GM23338 (cell line): Measurements from ENCODE around the gene KRTAP16-1. TPM values are rescaled to one million over a fixed set of nuclear protein-coding genes. Genes with fewer than 3 reads are reported as not detected.

Experiments
- ATAC-seq: fragments of 200-7000 bp; cut with Tn5 transposase; 3 replicates; pipeline ENCODE4 v1.9.1; 2020
- DNase-seq: peaks from one replicate; pipeline ENCODE4 v3.0.0-alpha.2; 2015; ENCODE audit warnings: low spot score
- H2AFZ ChIP-seq: fragments of 200-600 bp; sonication (generic); 2 replicates; pipeline ENCODE4 v1.8.0; 2016; ENCODE audit warnings: antibody characterized with exemption, mild to moderate bottlenecking, moderate library complexity
- H3F3A ChIP-seq: fragments of 200-600 bp; sonication (generic); replicated peaks from 2 replicates; pipeline ENCODE4 v1.8.0; 2017; ENCODE audit warnings: antibody characterized with exemption, mixed run types, low read depth
- H3K27ac ChIP-seq: fragments of 200-600 bp; sonication (generic); 2 replicates; pipeline ENCODE4 v1.6.1; 2016; ENCODE audit warnings: low read depth
- H3K27me3 ChIP-seq: fragments of 200-600 bp; sonication (generic); 2 replicates; pipeline ENCODE4 v1.8.0; 2016; ENCODE audit warnings: mild to moderate bottlenecking, mixed run types, moderate library complexity; ENCODE audit not compliant: insufficient read depth
- H3K36me3 ChIP-seq: fragments of 200-600 bp; sonication (generic); 2 replicates; pipeline ENCODE4 v1.8.0; 2016; ENCODE audit warnings: mild to moderate bottlenecking; ENCODE audit not compliant: insufficient read depth
- H3K4me1 ChIP-seq: fragments of 200-600 bp; sonication (generic); 2 replicates; pipeline ENCODE4 v1.8.0; 2016; ENCODE audit warnings: mild to moderate bottlenecking, moderate library complexity; ENCODE audit not compliant: insufficient read depth
- H3K4me2 ChIP-seq: fragments of 200-600 bp; sonication (generic); 2 replicates; pipeline ENCODE4 v1.7.1; 2017; ENCODE audit warnings: mixed run types
- H3K4me3 ChIP-seq: fragments of 200-600 bp; sonication (generic); 2 replicates; pipeline ENCODE4 v1.6.1; 2016; ENCODE audit warnings: mixed run types
- H3K79me2 ChIP-seq: fragments of 200-600 bp; sonication (generic); replicated peaks from 2 replicates; pipeline ENCODE4 v1.8.0; 2017; ENCODE audit warnings: mild to moderate bottlenecking; ENCODE audit not compliant: insufficient read depth
- H3K9me2 ChIP-seq: fragments of 200-600 bp; sonication (generic); 2 replicates; pipeline ENCODE4 v1.8.0; 2017; ENCODE audit not compliant: insufficient read depth
- H4K20me1 ChIP-seq: fragments of 200-600 bp; sonication (generic); replicated peaks from 2 replicates; pipeline ENCODE4 v1.8.0; 2017; ENCODE audit warnings: mild to moderate bottlenecking; ENCODE audit not compliant: insufficient read depth
- H3K27ac Mint-ChIP-seq: 2 replicates; pipeline ENCODE4 v1.8.0; 2020; ENCODE audit warnings: inconsistent platforms, mild to moderate bottlenecking, moderate library complexity, mixed read lengths
- H3K27me3 Mint-ChIP-seq: 3 replicates; pipeline ENCODE4 v1.8.0; 2022; ENCODE audit warnings: low read depth, mild to moderate bottlenecking, moderate library complexity, mixed read lengths, inconsistent platforms; ENCODE audit not compliant: insufficient read depth, poor library complexity
- H3K36me3 Mint-ChIP-seq: 3 replicates; pipeline ENCODE4 v1.8.0; 2021; ENCODE audit warnings: low read depth, mild to moderate bottlenecking, inconsistent platforms, moderate library complexity, mixed read lengths
- H3K4me1 Mint-ChIP-seq: 3 replicates; pipeline ENCODE4 v1.8.0; 2020; ENCODE audit warnings: mild to moderate bottlenecking, inconsistent platforms, mixed read lengths
- H3K4me3 Mint-ChIP-seq: 3 replicates; pipeline ENCODE4 v1.8.0; 2021; ENCODE audit warnings: moderate library complexity, mild to moderate bottlenecking, inconsistent platforms, mixed read lengths
- H3K9me3 Mint-ChIP-seq: 3 replicates; pipeline ENCODE4 v1.8.0; 2020; ENCODE audit warnings: moderate library complexity, mild to moderate bottlenecking, inconsistent platforms, mixed read lengths
- CREB1 ChIP-seq: fragments of 250-450 bp; sonication (Bioruptor Pico); IDR thresholded peaks from 2 replicates; pipeline ENCODE4 v1.5.0; 2020; ENCODE audit warnings: low read depth, mild to moderate bottlenecking, moderate library complexity
- EZH2 ChIP-seq: fragments of 200-600 bp; sonication (generic); IDR thresholded peaks from one replicate; pipeline ENCODE4 v1.8.0; 2017; ENCODE audit warnings: antibody characterized with exemption, mild to moderate bottlenecking, low read depth; ENCODE audit not compliant: unreplicated experiment
- EZH2phosphoT487 ChIP-seq: fragments of 200-600 bp; sonication (generic); IDR thresholded peaks from one replicate; pipeline ENCODE4 v1.8.1; 2018; ENCODE audit warnings: antibody characterized with exemption; ENCODE audit not compliant: unreplicated experiment
- NANOG ChIP-seq: IDR thresholded peaks from 2 replicates; pipeline ENCODE4 v1.6.1; 2016; ENCODE audit warnings: antibody characterized with exemption, borderline replicate concordance
- polyA plus RNA-seq: library from polyadenylated mRNA; unstranded; fragments of >200 nt; fragmentation: Nextera tagmentation; extraction: Ambion mirVana; gene quantifications from 2 replicates; pipeline ENCODE4 v1.2.1, GENCODE V29; 2016
- total RNA-seq: library from RNA; depleted of rRNA; stranded (reverse); fragments of >200 nt; shearing (Covaris generic); gene quantifications from 2 replicates; pipeline ENCODE4 v1.2.3, GENCODE V29; 2014
- TF ChIP-seq, protein P1 (sequence below): IDR thresholded peaks from one replicate; pipeline ENCODE4 v1.6.1; 2018; ENCODE audit warnings: antibody characterized with exemption; ENCODE audit not compliant: unreplicated experiment
- TF ChIP-seq, protein P2 (sequence below): fragments of 250-450 bp; sonication (Bioruptor Pico); IDR thresholded peaks from 2 replicates; pipeline ENCODE4 v1.5.0; 2020; ENCODE audit warnings: mild to moderate bottlenecking, moderate library complexity
- TF ChIP-seq, protein P3 (sequence below), 2 experiments: fragments of 200-600 bp in 1 of 2; sonication (generic) in 1 of 2; conservative IDR thresholded peaks; 2 replicates each; pipeline versions ENCODE4 v1.5.1 to v1.6.1; 2016 to 2017; ENCODE audit warnings: antibody characterized with exemption in 2 of 2, low read depth in 2 of 2, mild to moderate bottlenecking in 2 of 2, moderate library complexity in 1 of 2
- TF ChIP-seq, protein P4 (sequence below): IDR thresholded peaks from 2 replicates; pipeline ENCODE4 v1.6.1; 2016; ENCODE audit warnings: antibody characterized with exemption

The KRTAP16-1 gene
- total and polyA plus RNA-seq, 2 experiments from 2014 or later, result not detected

DNA sequence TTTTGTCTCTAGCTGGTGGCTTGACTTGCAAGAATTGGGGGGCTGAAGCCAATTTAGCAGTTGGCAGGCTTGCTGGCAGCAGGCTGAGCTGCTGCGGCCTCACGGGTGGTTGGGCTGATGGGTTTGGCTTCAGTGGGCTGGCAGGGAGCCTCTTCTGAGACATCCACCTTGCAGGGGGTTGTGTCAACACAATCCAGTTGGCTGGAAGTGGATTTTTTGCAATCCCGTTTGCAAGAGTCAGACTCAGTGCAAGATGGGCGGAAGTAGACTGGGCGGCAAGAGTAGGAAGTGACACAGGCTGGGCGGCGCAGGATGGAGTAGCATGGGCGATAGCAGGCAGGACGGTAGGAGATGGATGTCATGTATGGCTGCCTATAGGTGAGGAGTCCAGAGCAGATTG is 1.5 kb downstream of the KRTAP16-1 start (continued):
- TF ChIP-seq EZH2, result no peak
- TF ChIP-seq, protein P1, sequence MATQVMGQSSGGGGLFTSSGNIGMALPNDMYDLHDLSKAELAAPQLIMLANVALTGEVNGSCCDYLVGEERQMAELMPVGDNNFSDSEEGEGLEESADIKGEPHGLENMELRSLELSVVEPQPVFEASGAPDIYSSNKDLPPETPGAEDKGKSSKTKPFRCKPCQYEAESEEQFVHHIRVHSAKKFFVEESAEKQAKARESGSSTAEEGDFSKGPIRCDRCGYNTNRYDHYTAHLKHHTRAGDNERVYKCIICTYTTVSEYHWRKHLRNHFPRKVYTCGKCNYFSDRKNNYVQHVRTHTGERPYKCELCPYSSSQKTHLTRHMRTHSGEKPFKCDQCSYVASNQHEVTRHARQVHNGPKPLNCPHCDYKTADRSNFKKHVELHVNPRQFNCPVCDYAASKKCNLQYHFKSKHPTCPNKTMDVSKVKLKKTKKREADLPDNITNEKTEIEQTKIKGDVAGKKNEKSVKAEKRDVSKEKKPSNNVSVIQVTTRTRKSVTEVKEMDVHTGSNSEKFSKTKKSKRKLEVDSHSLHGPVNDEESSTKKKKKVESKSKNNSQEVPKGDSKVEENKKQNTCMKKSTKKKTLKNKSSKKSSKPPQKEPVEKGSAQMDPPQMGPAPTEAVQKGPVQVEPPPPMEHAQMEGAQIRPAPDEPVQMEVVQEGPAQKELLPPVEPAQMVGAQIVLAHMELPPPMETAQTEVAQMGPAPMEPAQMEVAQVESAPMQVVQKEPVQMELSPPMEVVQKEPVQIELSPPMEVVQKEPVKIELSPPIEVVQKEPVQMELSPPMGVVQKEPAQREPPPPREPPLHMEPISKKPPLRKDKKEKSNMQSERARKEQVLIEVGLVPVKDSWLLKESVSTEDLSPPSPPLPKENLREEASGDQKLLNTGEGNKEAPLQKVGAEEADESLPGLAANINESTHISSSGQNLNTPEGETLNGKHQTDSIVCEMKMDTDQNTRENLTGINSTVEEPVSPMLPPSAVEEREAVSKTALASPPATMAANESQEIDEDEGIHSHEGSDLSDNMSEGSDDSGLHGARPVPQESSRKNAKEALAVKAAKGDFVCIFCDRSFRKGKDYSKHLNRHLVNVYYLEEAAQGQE, result no peak
- no peak for TF ChIP-seq EZH2phosphoT487

DNA sequence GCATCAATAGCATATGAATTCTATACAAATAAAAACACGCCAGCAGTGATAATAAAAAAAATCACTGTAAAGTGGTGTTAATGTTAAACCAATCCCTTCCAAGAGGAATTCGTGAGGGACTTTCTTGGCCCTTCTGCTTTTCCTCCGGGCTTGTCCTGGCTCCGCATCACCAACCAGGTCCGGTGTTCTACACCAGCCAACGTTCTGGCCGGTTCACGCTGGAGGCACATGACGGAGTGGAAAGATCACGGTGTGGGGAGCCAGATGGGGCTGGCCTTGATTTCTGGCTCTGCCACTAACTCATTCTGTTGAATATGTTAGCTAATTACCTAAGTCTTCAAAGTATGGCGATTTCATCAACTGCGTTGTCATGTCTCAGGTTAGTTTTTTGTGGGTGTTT is 5.0 kb downstream of the KRTAP16-1 start:
- H3K36me3 Mint-ChIP-seq, result no peaks in the 10 kb centered on the region
- ATAC-seq (no peak), DNase-seq (no peak)
- H3K9me2 ChIP-seq, result no peaks in the 10 kb centered on the region
- no peak overlapping the region for H3K27ac Mint-ChIP-seq
- H3K4me1 Mint-ChIP-seq, result no peaks in the 10 kb centered on the region; the same call in 2 of the 3 replicates
- no peaks in the 10 kb centered on the region for H3K27me3 ChIP-seq
- H3K4me1 ChIP-seq, result no peaks in the 10 kb centered on the region
- H3K27me3 Mint-ChIP-seq, result peaks cover 6% of the 10 kb centered on the region
- H3K79me2 ChIP-seq, result no peaks in the 10 kb centered on the region
- H3K36me3 ChIP-seq, result no peaks in the 10 kb centered on the region; the same call in 1 of the 2 replicates
- no peak overlapping the region for H3K4me3 Mint-ChIP-seq
- H3K27ac ChIP-seq, result no peak overlapping the region
- no peaks in the 10 kb centered on the region for H4K20me1 ChIP-seq
- H3K9me3 Mint-ChIP-seq, result no peaks in the 10 kb centered on the region; the same call in 2 of the 3 replicates
- H3F3A ChIP-seq, result no peaks in the 10 kb centered on the region
- H3K4me2 ChIP-seq, result no peak overlapping the region
- H2AFZ ChIP-seq, result no peak overlapping the region
- H3K4me3 ChIP-seq, result no peak overlapping the region
- TF ChIP-seq, protein P2, sequence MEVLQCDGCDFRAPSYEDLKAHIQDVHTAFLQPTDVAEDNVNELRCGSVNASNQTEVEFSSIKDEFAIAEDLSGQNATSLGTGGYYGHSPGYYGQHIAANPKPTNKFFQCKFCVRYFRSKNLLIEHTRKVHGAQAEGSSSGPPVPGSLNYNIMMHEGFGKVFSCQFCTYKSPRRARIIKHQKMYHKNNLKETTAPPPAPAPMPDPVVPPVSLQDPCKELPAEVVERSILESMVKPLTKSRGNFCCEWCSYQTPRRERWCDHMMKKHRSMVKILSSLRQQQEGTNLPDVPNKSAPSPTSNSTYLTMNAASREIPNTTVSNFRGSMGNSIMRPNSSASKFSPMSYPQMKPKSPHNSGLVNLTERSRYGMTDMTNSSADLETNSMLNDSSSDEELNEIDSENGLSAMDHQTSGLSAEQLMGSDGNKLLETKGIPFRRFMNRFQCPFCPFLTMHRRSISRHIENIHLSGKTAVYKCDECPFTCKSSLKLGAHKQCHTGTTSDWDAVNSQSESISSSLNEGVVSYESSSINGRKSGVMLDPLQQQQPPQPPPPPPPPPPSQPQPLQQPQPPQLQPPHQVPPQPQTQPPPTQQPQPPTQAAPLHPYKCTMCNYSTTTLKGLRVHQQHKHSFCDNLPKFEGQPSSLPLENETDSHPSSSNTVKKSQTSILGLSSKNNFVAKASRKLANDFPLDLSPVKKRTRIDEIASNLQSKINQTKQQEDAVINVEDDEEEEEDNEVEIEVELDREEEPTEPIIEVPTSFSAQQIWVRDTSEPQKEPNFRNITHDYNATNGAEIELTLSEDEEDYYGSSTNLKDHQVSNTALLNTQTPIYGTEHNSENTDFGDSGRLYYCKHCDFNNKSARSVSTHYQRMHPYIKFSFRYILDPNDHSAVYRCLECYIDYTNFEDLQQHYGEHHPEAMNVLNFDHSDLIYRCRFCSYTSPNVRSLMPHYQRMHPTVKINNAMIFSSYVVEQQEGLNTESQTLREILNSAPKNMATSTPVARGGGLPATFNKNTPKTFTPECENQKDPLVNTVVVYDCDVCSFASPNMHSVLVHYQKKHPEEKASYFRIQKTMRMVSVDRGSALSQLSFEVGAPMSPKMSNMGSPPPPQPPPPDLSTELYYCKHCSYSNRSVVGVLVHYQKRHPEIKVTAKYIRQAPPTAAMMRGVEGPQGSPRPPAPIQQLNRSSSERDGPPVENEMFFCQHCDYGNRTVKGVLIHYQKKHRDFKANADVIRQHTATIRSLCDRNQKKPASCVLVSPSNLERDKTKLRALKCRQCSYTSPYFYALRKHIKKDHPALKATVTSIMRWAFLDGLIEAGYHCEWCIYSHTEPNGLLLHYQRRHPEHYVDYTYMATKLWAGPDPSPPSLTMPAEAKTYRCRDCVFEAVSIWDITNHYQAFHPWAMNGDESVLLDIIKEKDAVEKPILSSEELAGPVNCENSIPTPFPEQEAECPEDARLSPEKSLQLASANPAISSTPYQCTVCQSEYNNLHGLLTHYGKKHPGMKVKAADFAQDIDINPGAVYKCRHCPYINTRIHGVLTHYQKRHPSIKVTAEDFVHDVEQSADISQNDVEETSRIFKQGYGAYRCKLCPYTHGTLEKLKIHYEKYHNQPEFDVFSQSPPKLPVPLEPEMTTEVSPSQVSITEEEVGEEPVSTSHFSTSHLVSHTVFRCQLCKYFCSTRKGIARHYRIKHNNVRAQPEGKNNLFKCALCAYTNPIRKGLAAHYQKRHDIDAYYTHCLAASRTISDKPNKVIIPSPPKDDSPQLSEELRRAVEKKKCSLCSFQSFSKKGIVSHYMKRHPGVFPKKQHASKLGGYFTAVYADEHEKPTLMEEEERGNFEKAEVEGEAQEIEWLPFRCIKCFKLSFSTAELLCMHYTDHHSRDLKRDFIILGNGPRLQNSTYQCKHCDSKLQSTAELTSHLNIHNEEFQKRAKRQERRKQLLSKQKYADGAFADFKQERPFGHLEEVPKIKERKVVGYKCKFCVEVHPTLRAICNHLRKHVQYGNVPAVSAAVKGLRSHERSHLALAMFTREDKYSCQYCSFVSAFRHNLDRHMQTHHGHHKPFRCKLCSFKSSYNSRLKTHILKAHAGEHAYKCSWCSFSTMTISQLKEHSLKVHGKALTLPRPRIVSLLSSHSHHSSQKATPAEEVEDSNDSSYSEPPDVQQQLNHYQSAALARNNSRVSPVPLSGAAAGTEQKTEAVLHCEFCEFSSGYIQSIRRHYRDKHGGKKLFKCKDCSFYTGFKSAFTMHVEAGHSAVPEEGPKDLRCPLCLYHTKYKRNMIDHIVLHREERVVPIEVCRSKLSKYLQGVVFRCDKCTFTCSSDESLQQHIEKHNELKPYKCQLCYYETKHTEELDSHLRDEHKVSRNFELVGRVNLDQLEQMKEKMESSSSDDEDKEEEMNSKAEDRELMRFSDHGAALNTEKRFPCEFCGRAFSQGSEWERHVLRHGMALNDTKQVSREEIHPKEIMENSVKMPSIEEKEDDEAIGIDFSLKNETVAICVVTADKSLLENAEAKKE (CRISPR knock-in tag), result no peak
- TF ChIP-seq, protein P1, result no peak
- TF ChIP-seq, protein P3, sequence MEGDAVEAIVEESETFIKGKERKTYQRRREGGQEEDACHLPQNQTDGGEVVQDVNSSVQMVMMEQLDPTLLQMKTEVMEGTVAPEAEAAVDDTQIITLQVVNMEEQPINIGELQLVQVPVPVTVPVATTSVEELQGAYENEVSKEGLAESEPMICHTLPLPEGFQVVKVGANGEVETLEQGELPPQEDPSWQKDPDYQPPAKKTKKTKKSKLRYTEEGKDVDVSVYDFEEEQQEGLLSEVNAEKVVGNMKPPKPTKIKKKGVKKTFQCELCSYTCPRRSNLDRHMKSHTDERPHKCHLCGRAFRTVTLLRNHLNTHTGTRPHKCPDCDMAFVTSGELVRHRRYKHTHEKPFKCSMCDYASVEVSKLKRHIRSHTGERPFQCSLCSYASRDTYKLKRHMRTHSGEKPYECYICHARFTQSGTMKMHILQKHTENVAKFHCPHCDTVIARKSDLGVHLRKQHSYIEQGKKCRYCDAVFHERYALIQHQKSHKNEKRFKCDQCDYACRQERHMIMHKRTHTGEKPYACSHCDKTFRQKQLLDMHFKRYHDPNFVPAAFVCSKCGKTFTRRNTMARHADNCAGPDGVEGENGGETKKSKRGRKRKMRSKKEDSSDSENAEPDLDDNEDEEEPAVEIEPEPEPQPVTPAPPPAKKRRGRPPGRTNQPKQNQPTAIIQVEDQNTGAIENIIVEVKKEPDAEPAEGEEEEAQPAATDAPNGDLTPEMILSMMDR (conservative IDR thresholded peaks at IDR 0.05; ENCODE audit: low read depth in 2 of 2), result no peak
- TF ChIP-seq NANOG (no peak), CREB1 (CRISPR knock-in tag) (no peak)
- TF ChIP-seq, protein P4, sequence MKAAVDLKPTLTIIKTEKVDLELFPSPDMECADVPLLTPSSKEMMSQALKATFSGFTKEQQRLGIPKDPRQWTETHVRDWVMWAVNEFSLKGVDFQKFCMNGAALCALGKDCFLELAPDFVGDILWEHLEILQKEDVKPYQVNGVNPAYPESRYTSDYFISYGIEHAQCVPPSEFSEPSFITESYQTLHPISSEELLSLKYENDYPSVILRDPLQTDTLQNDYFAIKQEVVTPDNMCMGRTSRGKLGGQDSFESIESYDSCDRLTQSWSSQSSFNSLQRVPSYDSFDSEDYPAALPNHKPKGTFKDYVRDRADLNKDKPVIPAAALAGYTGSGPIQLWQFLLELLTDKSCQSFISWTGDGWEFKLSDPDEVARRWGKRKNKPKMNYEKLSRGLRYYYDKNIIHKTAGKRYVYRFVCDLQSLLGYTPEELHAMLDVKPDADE, result no peak
